SK-N-SH treated with all-trans-retinoic acid at 6 μM for 48 hours (cell line): ENCODE measurements around the gene FRRS1.

Experiments used
- ATAC-seq: fragments of 200-7000 bp; cut with Tn5 transposase; 3 replicates; pipeline ENCODE4 v1.9.1; 2020; ENCODE audit warnings: mild to moderate bottlenecking, moderate library complexity
- ARNTL ChIP-seq: fragments of 450-650 bp; formaldehyde crosslinking; IDR thresholded peaks from 2 replicates; pipeline ENCODE4 v1.5.0; 2020; ENCODE audit warnings: low read depth, mild to moderate bottlenecking, moderate library complexity, borderline replicate concordance
- BACH2 ChIP-seq: fragments of 250-450 bp; sonication (Bioruptor Pico); IDR thresholded peaks from 2 replicates; pipeline ENCODE4 v1.9.0; 2021; ENCODE audit warnings: mild to moderate bottlenecking, borderline replicate concordance
- CSDC2 ChIP-seq: fragments of 250-450 bp; sonication (Bioruptor Pico); IDR thresholded peaks from 2 replicates; pipeline ENCODE4 v1.5.0; 2020; ENCODE audit warnings: mild to moderate bottlenecking, moderate library complexity
- ESRRG ChIP-seq: fragments of 250-450 bp; sonication (Bioruptor Pico); IDR thresholded peaks from 2 replicates; pipeline ENCODE4 v1.6.1; 2021; ENCODE audit warnings: mild to moderate bottlenecking
- GLIS3 ChIP-seq: fragments of 250-450 bp; sonication (Bioruptor Pico); IDR thresholded peaks from 2 replicates; pipeline ENCODE4 v1.5.0; 2020; ENCODE audit warnings: mild to moderate bottlenecking, moderate library complexity
- ISL1 ChIP-seq: fragments of 250-450 bp; sonication (Bioruptor Pico); IDR thresholded peaks from 2 replicates; pipeline ENCODE4 v2.1.2; 2022; ENCODE audit warnings: mild to moderate bottlenecking, moderate library complexity
- OSR1 ChIP-seq: fragments of 250-450 bp; sonication (Bioruptor Pico); IDR thresholded peaks from 2 replicates; pipeline ENCODE4 v1.8.0; 2022; ENCODE audit warnings: moderate library complexity, mild to moderate bottlenecking, inconsistent platforms
- RARB ChIP-seq: fragments of 250-450 bp; sonication (Bioruptor Pico); IDR thresholded peaks from 2 replicates; pipeline ENCODE4 v1.8.0; 2021; ENCODE audit warnings: mild to moderate bottlenecking, moderate library complexity
- SNAI2 ChIP-seq: fragments of 250-450 bp; sonication (Bioruptor Pico); IDR thresholded peaks from 2 replicates; pipeline ENCODE4 v1.5.0; 2020; ENCODE audit warnings: mild to moderate bottlenecking, moderate library complexity
- TCF4 ChIP-seq: fragments of 250-450 bp; sonication (Bioruptor Pico); IDR thresholded peaks from 2 replicates; pipeline ENCODE4 v1.8.0; 2021; ENCODE audit warnings: mild to moderate bottlenecking, moderate library complexity, borderline replicate concordance
- ZC3H10 ChIP-seq: fragments of 250-450 bp; sonication (Bioruptor Pico); IDR thresholded peaks from 2 replicates; pipeline ENCODE4 v1.5.1; 2021; ENCODE audit warnings: mild to moderate bottlenecking, moderate library complexity
- ZFP3 ChIP-seq: fragments of 250-450 bp; sonication (Bioruptor Pico); IDR thresholded peaks from 2 replicates; pipeline ENCODE4 v1.5.0; 2020; ENCODE audit warnings: mild to moderate bottlenecking, moderate library complexity
- ZFP30 ChIP-seq: fragments of 450-650 bp; formaldehyde crosslinking; IDR thresholded peaks from 2 replicates; pipeline ENCODE4 v1.5.0; 2022; ENCODE audit warnings: mild to moderate bottlenecking, moderate library complexity
- ZNF565 ChIP-seq: fragments of 450-650 bp; formaldehyde crosslinking; conservative IDR thresholded peaks from 2 replicates; pipeline ENCODE4 v1.5.0; 2020; ENCODE audit warnings: low read depth, mild to moderate bottlenecking, moderate library complexity
- ZNF70 ChIP-seq: fragments of 450-650 bp; formaldehyde crosslinking; IDR thresholded peaks from 2 replicates; pipeline ENCODE4 v1.5.0; 2020; ENCODE audit warnings: mild to moderate bottlenecking, moderate library complexity
- ZNF8 ChIP-seq: fragments of 450-650 bp; formaldehyde crosslinking; IDR thresholded peaks from 2 replicates; pipeline ENCODE4 v1.5.0; 2020; ENCODE audit warnings: mild to moderate bottlenecking, moderate library complexity
- TF ChIP-seq, protein P1 (sequence below): fragments of 250-450 bp; sonication (Bioruptor Pico); IDR thresholded peaks from 2 replicates; pipeline ENCODE4 v1.8.0; 2020; ENCODE audit warnings: mild to moderate bottlenecking, moderate library complexity, borderline replicate concordance
- TF ChIP-seq, protein P2 (sequence below): fragments of 250-450 bp; sonication (Bioruptor Pico); IDR thresholded peaks from 2 replicates; pipeline ENCODE4 v1.5.1; 2021; ENCODE audit warnings: mild to moderate bottlenecking, moderate library complexity
- TF ChIP-seq, protein P3 (sequence below): fragments of 250-450 bp; sonication (Bioruptor Pico); IDR thresholded peaks from 2 replicates; pipeline ENCODE4 v1.8.0; 2021; ENCODE audit warnings: low read depth, mild to moderate bottlenecking, moderate library complexity, borderline replicate concordance
- TF ChIP-seq, protein P4 (sequence below): fragments of 250-450 bp; sonication (Bioruptor Pico); IDR thresholded peaks from 2 replicates; pipeline ENCODE4 v1.5.0; 2020; ENCODE audit warnings: mild to moderate bottlenecking, moderate library complexity
- TF ChIP-seq, protein P5 (sequence below): fragments of 250-450 bp; sonication (Bioruptor Pico); IDR thresholded peaks from 2 replicates; pipeline ENCODE4 v1.5.1; 2020; ENCODE audit warnings: low read depth, mild to moderate bottlenecking, moderate library complexity

FRRS1 gene

DNA sequence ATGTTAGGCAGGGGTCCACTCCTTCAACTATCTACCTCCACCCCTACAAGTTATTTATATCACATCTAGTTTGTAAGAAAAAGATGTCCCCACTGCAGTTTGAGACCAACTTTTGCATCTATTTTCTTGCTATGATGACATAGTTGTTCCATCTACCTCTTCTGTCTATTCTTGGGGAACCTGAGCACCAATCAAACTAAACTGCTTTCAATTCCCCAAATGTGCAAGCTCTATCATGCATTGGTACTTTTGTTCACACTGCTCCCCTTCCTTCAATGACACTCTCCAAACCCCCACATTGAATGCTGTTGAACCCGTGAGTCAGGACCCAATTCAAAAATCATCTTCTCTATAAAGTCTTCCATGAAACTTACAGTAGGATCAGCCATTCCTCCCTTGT lies 16.0 kb upstream of the FRRS1 start:
- TF ChIP-seq ARNTL: no peak
- TF ChIP-seq, protein P1, sequence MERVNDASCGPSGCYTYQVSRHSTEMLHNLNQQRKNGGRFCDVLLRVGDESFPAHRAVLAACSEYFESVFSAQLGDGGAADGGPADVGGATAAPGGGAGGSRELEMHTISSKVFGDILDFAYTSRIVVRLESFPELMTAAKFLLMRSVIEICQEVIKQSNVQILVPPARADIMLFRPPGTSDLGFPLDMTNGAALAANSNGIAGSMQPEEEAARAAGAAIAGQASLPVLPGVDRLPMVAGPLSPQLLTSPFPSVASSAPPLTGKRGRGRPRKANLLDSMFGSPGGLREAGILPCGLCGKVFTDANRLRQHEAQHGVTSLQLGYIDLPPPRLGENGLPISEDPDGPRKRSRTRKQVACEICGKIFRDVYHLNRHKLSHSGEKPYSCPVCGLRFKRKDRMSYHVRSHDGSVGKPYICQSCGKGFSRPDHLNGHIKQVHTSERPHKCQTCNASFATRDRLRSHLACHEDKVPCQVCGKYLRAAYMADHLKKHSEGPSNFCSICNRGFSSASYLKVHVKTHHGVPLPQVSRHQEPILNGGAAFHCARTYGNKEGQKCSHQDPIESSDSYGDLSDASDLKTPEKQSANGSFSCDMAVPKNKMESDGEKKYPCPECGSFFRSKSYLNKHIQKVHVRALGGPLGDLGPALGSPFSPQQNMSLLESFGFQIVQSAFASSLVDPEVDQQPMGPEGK (CRISPR knock-in tag): no peak
- TF ChIP-seq, protein P2, sequence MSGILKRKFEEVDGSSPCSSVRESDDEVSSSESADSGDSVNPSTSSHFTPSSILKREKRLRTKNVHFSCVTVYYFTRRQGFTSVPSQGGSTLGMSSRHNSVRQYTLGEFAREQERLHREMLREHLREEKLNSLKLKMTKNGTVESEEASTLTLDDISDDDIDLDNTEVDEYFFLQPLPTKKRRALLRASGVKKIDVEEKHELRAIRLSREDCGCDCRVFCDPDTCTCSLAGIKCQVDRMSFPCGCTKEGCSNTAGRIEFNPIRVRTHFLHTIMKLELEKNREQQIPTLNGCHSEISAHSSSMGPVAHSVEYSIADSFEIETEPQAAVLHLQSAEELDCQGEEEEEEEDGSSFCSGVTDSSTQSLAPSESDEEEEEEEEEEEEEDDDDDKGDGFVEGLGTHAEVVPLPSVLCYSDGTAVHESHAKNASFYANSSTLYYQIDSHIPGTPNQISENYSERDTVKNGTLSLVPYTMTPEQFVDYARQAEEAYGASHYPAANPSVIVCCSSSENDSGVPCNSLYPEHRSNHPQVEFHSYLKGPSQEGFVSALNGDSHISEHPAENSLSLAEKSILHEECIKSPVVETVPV (CRISPR knock-in tag): no peak
- no peak for TF ChIP-seq BACH2 (CRISPR knock-in tag)
- no peak for TF ChIP-seq ESRRG (CRISPR knock-in tag)
- TF ChIP-seq ZNF8 (CRISPR knock-in tag): no peak
- TF ChIP-seq ZFP3 (CRISPR knock-in tag): no peak
- TF ChIP-seq OSR1: no peak
- no peak for TF ChIP-seq ZFP30 (CRISPR knock-in tag)
- TF ChIP-seq ZNF70 (CRISPR knock-in tag): no peak
- TF ChIP-seq CSDC2 (CRISPR knock-in tag): no peak
- TF ChIP-seq, protein P3, sequence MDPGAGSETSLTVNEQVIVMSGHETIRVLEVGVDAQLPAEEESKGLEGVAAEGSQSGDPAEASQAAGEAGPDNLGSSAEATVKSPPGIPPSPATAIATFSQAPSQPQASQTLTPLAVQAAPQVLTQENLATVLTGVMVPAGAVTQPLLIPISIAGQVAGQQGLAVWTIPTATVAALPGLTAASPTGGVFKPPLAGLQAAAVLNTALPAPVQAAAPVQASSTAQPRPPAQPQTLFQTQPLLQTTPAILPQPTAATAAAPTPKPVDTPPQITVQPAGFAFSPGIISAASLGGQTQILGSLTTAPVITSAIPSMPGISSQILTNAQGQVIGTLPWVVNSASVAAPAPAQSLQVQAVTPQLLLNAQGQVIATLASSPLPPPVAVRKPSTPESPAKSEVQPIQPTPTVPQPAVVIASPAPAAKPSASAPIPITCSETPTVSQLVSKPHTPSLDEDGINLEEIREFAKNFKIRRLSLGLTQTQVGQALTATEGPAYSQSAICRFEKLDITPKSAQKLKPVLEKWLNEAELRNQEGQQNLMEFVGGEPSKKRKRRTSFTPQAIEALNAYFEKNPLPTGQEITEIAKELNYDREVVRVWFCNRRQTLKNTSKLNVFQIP: no peak
- TF ChIP-seq SNAI2: no peak
- no peak for TF ChIP-seq ZC3H10 (CRISPR knock-in tag)
- TF ChIP-seq ZNF565 (CRISPR knock-in tag): no peak
- TF ChIP-seq, protein P4, sequence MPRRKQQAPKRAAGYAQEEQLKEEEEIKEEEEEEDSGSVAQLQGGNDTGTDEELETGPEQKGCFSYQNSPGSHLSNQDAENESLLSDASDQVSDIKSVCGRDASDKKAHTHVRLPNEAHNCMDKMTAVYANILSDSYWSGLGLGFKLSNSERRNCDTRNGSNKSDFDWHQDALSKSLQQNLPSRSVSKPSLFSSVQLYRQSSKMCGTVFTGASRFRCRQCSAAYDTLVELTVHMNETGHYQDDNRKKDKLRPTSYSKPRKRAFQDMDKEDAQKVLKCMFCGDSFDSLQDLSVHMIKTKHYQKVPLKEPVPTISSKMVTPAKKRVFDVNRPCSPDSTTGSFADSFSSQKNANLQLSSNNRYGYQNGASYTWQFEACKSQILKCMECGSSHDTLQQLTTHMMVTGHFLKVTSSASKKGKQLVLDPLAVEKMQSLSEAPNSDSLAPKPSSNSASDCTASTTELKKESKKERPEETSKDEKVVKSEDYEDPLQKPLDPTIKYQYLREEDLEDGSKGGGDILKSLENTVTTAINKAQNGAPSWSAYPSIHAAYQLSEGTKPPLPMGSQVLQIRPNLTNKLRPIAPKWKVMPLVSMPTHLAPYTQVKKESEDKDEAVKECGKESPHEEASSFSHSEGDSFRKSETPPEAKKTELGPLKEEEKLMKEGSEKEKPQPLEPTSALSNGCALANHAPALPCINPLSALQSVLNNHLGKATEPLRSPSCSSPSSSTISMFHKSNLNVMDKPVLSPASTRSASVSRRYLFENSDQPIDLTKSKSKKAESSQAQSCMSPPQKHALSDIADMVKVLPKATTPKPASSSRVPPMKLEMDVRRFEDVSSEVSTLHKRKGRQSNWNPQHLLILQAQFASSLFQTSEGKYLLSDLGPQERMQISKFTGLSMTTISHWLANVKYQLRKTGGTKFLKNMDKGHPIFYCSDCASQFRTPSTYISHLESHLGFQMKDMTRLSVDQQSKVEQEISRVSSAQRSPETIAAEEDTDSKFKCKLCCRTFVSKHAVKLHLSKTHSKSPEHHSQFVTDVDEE (CRISPR knock-in tag): no peak
- no peak for ATAC-seq

DNA sequence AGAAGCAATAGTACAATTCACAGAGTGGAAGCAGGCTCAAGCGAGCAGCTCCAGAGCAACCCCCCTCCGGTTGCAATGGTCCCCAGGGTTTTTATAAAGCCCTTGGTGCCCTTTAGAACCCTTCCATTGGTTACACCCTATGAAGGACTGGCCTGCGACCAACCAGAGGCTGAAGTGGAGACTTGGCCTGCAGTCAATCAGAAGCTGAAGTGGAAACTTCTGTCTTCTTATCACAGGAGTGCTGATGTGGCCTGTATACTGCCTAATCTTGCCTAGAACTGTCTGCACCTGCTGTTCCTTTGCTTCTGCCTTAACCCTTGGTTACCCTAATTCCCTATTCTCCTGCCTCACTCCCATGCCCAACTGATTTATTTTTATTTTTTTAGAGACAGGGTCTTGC lies 15.4 kb upstream of the FRRS1 start:
- no peak for ATAC-seq
- TF ChIP-seq SNAI2 (no peak), OSR1 (no peak), BACH2 (CRISPR knock-in tag) (no peak), ZNF8 (CRISPR knock-in tag) (no peak), ZC3H10 (CRISPR knock-in tag) (no peak), CSDC2 (CRISPR knock-in tag) (no peak), ESRRG (CRISPR knock-in tag) (no peak), ZFP30 (CRISPR knock-in tag) (no peak), ISL1 (CRISPR knock-in tag) (no peak), TCF4 (CRISPR knock-in tag) (no peak), ARNTL (no peak), GLIS3 (CRISPR knock-in tag) (no peak), ZNF70 (CRISPR knock-in tag) (no peak)
- TF ChIP-seq, protein P3: no peak

DNA sequence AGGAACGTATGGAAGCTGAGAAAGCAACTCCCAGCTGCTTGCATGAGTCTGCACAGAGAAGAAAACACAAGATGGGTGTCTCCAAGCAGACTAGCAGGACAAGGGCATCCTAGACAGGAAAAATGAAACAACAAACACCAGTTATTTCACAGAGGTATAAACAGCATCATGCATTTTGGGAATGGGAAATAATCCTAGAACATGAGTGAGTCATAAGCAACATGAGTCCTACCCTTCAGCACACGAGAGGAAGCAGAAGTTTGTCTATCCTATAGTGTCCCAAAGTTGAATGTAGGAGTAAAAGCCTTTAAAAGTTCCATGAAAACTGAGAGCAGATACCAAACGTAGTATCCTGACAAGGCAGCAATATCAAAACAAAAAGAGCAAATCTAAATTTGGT lies 11.3 kb upstream of the FRRS1 start:
- ATAC-seq: no peak
- TF ChIP-seq, protein P1 (CRISPR knock-in tag): no peak
- TF ChIP-seq, protein P5, sequence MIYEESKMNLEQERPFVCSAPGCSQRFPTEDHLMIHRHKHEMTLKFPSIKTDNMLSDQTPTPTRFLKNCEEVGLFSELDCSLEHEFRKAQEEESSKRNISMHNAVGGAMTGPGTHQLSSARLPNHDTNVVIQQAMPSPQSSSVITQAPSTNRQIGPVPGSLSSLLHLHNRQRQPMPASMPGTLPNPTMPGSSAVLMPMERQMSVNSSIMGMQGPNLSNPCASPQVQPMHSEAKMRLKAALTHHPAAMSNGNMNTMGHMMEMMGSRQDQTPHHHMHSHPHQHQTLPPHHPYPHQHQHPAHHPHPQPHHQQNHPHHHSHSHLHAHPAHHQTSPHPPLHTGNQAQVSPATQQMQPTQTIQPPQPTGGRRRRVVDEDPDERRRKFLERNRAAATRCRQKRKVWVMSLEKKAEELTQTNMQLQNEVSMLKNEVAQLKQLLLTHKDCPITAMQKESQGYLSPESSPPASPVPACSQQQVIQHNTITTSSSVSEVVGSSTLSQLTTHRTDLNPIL (CRISPR knock-in tag): no peak
- TF ChIP-seq, protein P2 (CRISPR knock-in tag): no peak
- TF ChIP-seq ZNF8 (CRISPR knock-in tag) (no peak), RARB (CRISPR knock-in tag) (no peak), SNAI2 (no peak), ESRRG (CRISPR knock-in tag) (no peak), ARNTL (no peak), TCF4 (CRISPR knock-in tag) (no peak), ZNF70 (CRISPR knock-in tag) (no peak), ZC3H10 (CRISPR knock-in tag) (no peak)
